Gastrocnemius medialis (tissue), 4 donors: ENCODE measurements around the gene KIAA2012. TPM values are rescaled to one million over a fixed set of nuclear protein-coding genes. Genes with fewer than 3 reads are reported as not detected.
A peak's percentile ranks its signal among the peaks of the same experiment; 100 is the strongest.

Experiments
- ATAC-seq, 2 donors: fragments of 150-250 bp; one replicate each; pipeline ENCODE4 v1.9.1; 2016
- DNase-seq, 2 donors: peaks; one replicate each; pipeline ENCODE4 v3.0.0-alpha.2; 2019
- H3K27ac ChIP-seq, 4 donors: fragments of 200-600 bp; sonication (generic); 1 replicate in 1 of 4; 2 replicates in 3 of 4; pipeline ENCODE4 v1.5.1; 2016 to 2018; ENCODE audit warnings: mild to moderate bottlenecking in 2 of 4, moderate library complexity in 1 of 4
- H3K27me3 ChIP-seq, 3 donors: fragments of 200-600 bp; sonication (generic) in 2 of 3; 1 replicate in 1 of 3; 2 replicates in 2 of 3; pipeline versions ENCODE4 v1.5.1 to v1.6.0; 2016 to 2019; ENCODE audit warnings: mild to moderate bottlenecking in 1 of 3, moderate library complexity in 1 of 3
- H3K36me3 ChIP-seq, 2 donors: fragments of 200-600 bp; sonication (generic) in 1 of 2; one replicate each; pipeline ENCODE4 v1.5.1; 2017 to 2018
- H3K4me1 ChIP-seq, 2 donors: fragments of 200-600 bp; sonication (generic) in 1 of 2; one replicate each; pipeline ENCODE4 v1.5.1; 2016 to 2017; ENCODE audit warnings: mild to moderate bottlenecking in 2 of 2
- H3K4me3 ChIP-seq, 4 donors: fragments of 200-600 bp; sonication (generic) in 3 of 4; 1 replicate in 1 of 4; 2 replicates in 3 of 4; pipeline ENCODE4 v1.5.1; 2016 to 2019; ENCODE audit warnings: mild to moderate bottlenecking in 2 of 4
- H3K9me3 ChIP-seq, 3 donors: fragments of 200-600 bp; sonication (generic) in 2 of 3; 1 replicate in 1 of 3; 2 replicates in 2 of 3; pipeline ENCODE4 v1.5.1; 2016 to 2019
- POLR2A ChIP-seq, 2 donors: fragments of 450-650 bp; IDR thresholded peaks; one replicate each; pipeline ENCODE4 v1.6.1; 2017; ENCODE audit warnings: antibody characterized with exemption in 2 of 2, mild to moderate bottlenecking in 2 of 2, moderate library complexity in 2 of 2
- in situ Hi-C, 4 donors: fragments of 200-750 bp; cut with MboI; loops; one replicate each; pipeline versions ENCODE4 v1.15.0 to v1.8.0; 2017; ENCODE audit warnings: low sequenced_read_pairs in 4 of 4
- intact Hi-C: fragments of 100-400 bp; cut with DNase I; formaldehyde crosslinking; loops from one replicate; pipeline ENCODE4 v1.15.1; 2023; ENCODE audit warnings: low total_unique reads
- total RNA-seq, 4 donors: library from RNA; depleted of rRNA; stranded (reverse); fragments of >200 nt; gene quantifications; one replicate each; pipeline versions ENCODE4 v1.1.0 to v1.2.3, GENCODE V29; 2016
- TF ChIP-seq, protein P1 (sequence below), 5 experiments: fragments of 450-650 bp in 3 of 5; fragments of 200-600 bp in 2 of 5; sonication (generic) in 2 of 5; IDR thresholded peaks in 4 of 5; conservative IDR thresholded peaks in 1 of 5; 1 replicate in 4 of 5; 2 replicates in 1 of 5; pipeline ENCODE4 v1.5.1; 2016 to 2019; ENCODE audit warnings: antibody characterized with exemption in 5 of 5, mild to moderate bottlenecking in 3 of 5, moderate library complexity in 3 of 5

KIAA2012 gene
- total RNA-seq, 4 donors from 2014 or later, result not detected

DNA sequence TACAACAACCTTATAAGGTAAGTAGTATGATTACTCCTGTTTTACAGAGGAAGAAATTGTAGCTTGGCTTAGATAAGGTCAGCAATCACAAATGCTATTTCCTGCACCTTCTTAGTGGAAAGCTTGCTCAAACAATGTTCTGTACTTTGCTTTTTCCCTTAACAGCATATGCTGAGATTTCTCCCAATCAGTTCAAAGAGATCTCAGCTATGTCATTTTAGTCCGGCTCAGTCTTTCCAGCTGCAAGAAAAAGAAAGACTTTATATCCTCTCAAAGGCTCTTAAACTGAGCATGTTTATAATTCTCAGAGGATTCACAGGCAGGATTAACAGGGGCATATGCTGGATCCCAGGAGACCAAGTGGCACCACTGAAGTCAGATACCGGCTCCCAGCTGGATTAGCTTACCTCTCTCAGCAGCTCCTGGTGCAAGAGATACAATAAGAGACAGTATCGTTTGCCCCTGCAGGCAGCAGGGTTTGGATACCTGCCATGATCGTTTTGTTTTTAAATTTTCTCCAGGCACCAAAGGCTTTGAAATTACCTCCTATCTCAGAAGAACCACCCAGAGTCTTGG is 29.5 kb downstream of the KIAA2012 start:
- ATAC-seq (no peak), DNase-seq (no peak)
- no peaks in the 10 kb centered on the region for H3K27me3 ChIP-seq
- in situ Hi-C loops (no loop called here), intact Hi-C loops (no loop called here)
- no peaks in the 10 kb centered on the region for H3K36me3 ChIP-seq
- TF ChIP-seq, protein P1, sequence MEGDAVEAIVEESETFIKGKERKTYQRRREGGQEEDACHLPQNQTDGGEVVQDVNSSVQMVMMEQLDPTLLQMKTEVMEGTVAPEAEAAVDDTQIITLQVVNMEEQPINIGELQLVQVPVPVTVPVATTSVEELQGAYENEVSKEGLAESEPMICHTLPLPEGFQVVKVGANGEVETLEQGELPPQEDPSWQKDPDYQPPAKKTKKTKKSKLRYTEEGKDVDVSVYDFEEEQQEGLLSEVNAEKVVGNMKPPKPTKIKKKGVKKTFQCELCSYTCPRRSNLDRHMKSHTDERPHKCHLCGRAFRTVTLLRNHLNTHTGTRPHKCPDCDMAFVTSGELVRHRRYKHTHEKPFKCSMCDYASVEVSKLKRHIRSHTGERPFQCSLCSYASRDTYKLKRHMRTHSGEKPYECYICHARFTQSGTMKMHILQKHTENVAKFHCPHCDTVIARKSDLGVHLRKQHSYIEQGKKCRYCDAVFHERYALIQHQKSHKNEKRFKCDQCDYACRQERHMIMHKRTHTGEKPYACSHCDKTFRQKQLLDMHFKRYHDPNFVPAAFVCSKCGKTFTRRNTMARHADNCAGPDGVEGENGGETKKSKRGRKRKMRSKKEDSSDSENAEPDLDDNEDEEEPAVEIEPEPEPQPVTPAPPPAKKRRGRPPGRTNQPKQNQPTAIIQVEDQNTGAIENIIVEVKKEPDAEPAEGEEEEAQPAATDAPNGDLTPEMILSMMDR (IDR thresholded peaks at IDR 0.05 in 4 of 5, conservative IDR thresholded peaks at IDR 0.05 in 1 of 5), result no peak
- no peak for TF ChIP-seq POLR2A (IDR thresholded peaks at IDR 0.05)
- no peaks in the 10 kb centered on the region for H3K9me3 ChIP-seq
- H3K4me3 ChIP-seq, result no peak overlapping the region
- no peak overlapping the region for H3K27ac ChIP-seq
- peaks cover 0 to 3% of the 10 kb centered on the region in 2 donors for H3K4me1 ChIP-seq

DNA sequence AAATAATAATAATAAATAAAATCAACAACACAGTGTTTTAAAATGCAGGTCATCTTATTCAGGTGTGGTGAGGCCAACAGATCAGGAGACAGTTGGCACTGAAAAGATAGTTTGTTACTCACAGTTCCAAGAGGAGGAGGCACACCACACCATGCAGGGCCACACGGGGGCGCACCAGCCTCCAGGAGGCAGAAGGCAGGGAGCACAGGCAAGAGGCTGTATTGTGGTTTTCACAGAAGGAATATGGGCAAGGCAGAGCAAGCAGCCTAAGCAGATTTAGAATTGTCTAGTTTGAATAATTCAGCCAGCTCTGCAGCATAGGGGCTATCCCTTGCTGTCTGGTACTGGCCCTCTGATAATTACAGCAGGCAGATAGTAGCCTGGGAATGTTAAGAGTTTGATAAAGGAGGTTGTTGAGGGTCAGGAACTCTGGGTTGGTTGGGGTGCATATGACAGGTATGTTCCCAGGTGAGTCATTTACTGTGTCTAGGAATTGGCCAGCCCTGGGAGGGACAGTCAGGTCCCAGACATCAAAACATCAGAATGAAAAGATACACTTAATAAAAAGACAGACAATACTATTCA is 31.3 kb downstream of the KIAA2012 start:
- no peak overlapping the region for H3K4me3 ChIP-seq
- in situ Hi-C loops (no loop called here), intact Hi-C loops (no loop called here)
- no peaks in the 10 kb centered on the region for H3K27me3 ChIP-seq
- H3K27ac ChIP-seq, result no peak overlapping the region
- no peak for DNase-seq
- no peak for ATAC-seq
- peaks cover 3% of the 10 kb centered on the region in 2 donors for H3K4me1 ChIP-seq
- H3K9me3 ChIP-seq, result no peaks in the 10 kb centered on the region
- no peak for TF ChIP-seq POLR2A (IDR thresholded peaks at IDR 0.05)
- TF ChIP-seq, protein P1 (IDR thresholded peaks at IDR 0.05 in 4 of 5, conservative IDR thresholded peaks at IDR 0.05 in 1 of 5), result peak in 2 of 5 experiments; percentile 29 to 31
- H3K36me3 ChIP-seq, result no peaks in the 10 kb centered on the region

DNA sequence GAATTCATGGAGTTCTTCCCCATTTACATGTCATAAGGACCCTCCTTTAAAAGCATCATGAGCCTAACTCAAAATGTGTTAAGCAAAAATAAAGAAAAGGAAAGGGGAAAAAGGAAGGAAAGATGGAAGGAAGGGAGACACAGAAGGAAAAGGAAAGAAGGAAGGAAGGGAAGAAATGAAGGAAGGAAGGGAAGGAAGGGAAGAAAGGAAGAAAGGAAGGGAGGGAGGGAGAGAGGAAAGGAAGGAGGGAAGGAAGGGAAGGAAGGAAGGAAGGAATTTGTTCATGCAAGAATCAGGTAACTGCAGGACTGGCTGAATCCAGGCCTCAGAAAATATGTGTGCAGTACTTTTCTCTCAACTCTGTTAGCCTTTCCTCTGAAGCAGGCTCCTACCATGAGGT is 32.0 kb downstream of the KIAA2012 start:
- ATAC-seq, result no peak
- in situ Hi-C loops, result no loop called here
- Histone ChIP-seq H3K4me3 (no peak overlapping the region), H3K4me1 (peaks cover 3 to 6% of the 10 kb centered on the region in 2 donors), H3K27me3 (no peaks in the 10 kb centered on the region), H3K9me3 (no peaks in the 10 kb centered on the region), H3K27ac (no peak overlapping the region), H3K36me3 (no peaks in the 10 kb centered on the region)
- intact Hi-C loops, result no loop called here
- TF ChIP-seq, protein P1 (IDR thresholded peaks at IDR 0.05 in 4 of 5, conservative IDR thresholded peaks at IDR 0.05 in 1 of 5), result no peak
- TF ChIP-seq POLR2A (IDR thresholded peaks at IDR 0.05), result no peak
- no peak for DNase-seq

DNA sequence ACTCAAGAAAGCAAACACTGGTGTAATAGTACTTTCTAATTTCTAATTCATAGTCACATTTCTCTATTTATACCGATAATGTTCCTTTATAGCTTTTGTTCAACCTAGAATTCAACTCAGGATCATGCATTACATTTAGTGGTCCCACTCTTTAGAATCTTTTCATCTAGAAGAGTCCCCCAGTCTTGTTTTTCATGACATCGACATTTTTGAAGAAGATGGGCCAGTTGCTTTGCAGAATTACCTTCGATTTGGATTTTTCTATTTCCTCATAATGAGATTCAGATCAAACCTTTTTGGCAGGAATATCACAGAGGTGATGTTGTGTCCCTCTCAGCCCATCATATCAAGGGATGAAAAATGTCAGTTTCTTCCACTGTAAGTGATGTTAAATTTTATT is 35.3 kb downstream of the KIAA2012 start:
- DNase-seq (no peak), ATAC-seq (no peak)
- no peaks in the 10 kb centered on the region for H3K9me3 ChIP-seq
- in situ Hi-C loops, result no loop called here
- H3K27me3 ChIP-seq, result no peaks in the 10 kb centered on the region
- no peak overlapping the region for H3K4me3 ChIP-seq
- no peaks in the 10 kb centered on the region for H3K36me3 ChIP-seq
- peaks cover 0 to 6% of the 10 kb centered on the region in 2 donors for H3K4me1 ChIP-seq
- intact Hi-C loops, result no loop called here
- no peak overlapping the region for H3K27ac ChIP-seq
- TF ChIP-seq, protein P1 (IDR thresholded peaks at IDR 0.05 in 4 of 5, conservative IDR thresholded peaks at IDR 0.05 in 1 of 5), result no peak
- no peak for TF ChIP-seq POLR2A (IDR thresholded peaks at IDR 0.05)
